HG02938 (cell line): Measurements from ENCODE around the gene MAST3.

ENCODE experiments used
- ATAC-seq: cut with Tn5 transposase; IDR thresholded peaks from one replicate; pipeline ENCODE4 v1.9.1; 2021; ENCODE audit warnings: mild to moderate bottlenecking, moderate library complexity; ENCODE audit not compliant: unreplicated experiment

MAST3 gene

GRCh38 chr19:18176367-18177310, 79.1 kb downstream of the MAST3 start:
- no peak for ATAC-seq

DNA sequence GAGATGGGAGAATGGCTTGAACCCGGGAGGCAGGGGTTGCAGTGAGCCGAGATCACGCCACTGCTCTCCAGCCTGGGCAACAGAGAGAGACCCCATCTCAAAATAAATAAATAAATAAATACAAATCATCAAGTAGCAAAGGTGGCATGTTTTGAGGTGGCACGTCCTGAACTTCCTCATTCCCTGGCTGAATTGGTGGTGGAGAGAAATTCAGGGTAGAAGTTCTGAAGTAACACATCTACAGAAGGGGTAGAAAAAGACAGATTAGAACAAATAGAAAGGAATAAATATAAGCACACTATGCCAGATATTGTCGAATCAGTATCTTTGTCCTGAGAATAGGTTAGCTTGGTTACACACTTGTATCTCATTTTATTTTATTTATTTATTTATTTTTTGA, 82.4 kb downstream of the MAST3 start:
- ATAC-seq, result no peak

DNA sequence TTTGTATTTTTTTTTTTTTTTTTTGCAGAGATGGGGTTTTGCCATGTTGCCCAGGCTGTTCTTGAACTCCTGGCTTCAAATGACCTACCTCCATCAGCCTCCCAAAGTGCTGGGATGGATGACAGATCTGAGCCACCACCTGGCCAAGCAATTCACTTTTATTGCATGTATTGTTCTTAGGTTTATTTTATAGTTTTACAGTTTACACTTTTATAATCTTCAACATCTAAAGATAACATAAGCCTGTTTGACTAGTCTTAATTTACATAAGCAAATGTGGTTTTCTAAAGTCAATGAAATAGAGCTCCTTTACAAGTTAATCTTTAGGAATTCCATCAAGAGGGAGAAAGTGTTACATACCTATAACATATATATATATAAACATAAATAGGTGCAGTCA, 86.0 kb downstream of the MAST3 start:
- no peak for ATAC-seq

DNA sequence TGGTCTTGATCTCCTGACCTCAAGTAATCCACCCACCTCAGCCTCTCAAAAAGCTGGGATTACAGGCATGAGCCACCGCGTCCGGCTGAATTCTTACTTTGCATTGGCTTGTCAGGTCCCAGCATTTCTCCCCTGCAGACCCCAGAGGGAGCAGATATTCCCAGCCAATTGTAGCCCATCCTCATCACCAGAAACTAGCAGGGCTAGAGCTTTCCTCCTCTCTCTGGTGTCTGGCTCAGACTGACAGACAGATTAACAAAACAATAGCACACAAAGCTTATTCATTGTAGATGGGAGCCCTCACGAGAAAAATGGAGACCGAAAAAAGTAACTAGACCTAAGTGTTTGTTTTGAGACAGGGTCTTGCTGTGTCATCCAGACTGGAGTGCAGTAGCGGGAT, 88.0 kb downstream of the MAST3 start:
- ATAC-seq, result no peak

GRCh38 chr19:18190278-18190677, 92.7 kb downstream of the MAST3 start:
- ATAC-seq, result no peak

GRCh38 chr19:18191640-18192062, 94.1 kb downstream of the MAST3 start:
- no peak for ATAC-seq

DNA sequence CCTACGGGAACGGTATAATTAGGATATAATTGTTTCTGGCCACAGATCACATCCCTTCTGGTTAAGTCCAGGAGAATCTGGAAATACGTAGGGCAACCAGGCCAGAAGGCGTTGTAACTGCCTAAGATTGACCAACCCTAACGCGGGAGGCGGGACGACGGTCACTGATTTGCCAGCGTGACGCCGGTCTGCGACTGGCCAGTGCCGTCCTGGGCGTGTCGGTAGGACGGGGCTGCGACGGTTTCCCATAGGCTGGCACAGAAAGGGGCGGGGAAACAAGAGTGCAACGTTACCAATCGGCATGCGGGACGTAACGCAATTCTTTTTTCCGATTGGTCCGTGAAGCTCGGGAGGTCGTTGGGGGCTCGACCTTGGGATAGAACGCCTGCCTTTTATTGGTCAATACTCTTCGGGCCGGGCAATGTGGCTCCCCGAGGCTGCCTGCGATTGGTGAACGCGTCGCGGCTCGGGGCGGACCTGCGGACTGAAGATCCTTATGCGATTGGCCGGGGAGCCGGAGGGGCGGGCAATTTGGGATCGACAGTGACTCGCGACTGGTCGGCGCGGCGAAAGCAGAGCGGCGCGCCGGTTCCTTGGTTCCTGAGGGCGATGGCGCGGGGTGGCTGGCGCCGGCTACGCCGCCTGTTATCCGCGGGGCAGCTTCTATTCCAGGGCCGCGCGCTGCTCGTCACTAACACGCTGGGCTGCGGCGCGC, 95.3 kb downstream of the MAST3 start, which contains the start of gene MPV17L2:
MPV17L2 (plus strand) TSS at position 546 of the 715 bp plus-strand sequence; CDS start at position 610, 64 bp downstream.
- peak; percentile 85 for ATAC-seq

DNA sequence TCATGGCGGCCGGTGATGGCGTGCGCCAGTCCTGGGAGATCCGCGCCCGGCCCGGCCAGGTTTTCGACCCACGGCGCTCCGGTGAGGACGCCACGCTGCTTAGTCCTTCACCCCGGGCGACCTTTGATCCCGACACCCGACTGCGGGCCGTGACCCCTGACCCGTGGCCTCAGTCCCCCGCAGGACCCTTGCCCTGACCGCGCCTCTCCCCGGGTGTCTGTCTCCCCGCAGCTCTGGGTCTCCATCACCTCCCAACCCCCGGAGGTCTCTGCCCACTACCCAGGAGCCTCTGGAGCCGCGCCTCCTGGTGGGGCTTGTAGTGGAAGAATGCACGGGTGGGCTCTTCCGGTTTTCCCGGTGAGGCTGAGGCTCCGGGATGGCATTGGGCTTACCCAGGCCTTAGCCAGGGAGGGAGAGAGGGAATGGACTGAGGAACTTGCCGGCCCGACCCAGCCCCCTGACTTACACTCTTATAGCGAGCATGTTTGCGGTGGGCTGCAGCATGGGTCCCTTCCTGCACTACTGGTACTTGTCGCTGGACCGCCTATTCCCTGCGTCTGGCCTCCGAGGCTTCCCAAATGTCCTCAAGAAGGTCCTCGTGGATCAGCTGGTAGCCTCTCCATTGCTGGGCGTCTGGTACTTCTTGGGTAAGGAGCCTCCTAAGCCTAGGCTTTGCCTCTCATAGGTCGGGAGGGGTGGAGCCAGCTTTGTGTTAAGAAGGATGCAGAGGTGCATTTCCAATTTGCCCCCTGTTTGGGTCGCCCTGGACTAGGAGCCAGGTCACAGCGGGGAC, 96.0 kb downstream of the MAST3 start:
- no peak for ATAC-seq

- ATAC-seq, result no peak
Observed at GRCh38 chr19:18194181-18194530, 96.6 kb downstream of the MAST3 start.

- ATAC-seq, result no peak
Observed at GRCh38 chr19:18194554-18195238, 97.1 kb downstream of the MAST3 start.

DNA sequence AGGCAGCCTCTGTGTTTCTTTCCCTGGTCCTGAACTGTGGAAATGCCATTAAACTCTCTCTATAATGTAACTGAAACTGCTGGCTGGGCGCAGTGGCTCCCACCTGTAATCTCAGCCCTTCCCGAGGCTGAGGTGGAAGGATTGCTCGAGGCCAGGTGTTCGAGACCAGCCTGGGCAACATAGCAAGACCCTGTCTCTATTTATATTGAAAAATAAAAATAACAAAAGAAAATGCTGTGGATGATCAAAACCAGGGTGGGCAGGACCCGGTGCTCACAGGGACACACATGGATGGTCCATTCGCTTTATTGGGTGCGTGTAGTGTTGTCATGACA, 98.9 kb downstream of the MAST3 start:
- ATAC-seq, result no peak

DNA sequence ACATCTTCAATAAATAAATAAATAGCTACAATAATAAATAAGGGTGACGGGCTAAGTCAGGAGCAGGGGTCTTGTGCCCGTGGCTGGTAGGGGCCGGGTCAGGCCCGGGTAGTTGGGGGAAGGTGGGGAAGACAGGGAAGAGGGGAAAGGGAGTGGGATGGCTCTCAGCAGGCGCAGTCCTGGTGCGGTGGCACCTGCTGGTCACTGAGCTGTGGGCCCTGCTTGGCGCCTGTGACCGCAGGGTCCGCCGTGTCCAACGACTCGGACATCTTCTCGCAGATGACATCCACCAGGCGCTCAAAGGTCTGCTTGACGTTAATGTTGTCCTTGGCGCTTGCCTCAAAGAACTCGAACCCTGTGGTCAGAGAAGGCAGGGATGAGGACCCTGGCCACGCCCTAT, 99.7 kb downstream of the MAST3 start:
- no peak for ATAC-seq

DNA sequence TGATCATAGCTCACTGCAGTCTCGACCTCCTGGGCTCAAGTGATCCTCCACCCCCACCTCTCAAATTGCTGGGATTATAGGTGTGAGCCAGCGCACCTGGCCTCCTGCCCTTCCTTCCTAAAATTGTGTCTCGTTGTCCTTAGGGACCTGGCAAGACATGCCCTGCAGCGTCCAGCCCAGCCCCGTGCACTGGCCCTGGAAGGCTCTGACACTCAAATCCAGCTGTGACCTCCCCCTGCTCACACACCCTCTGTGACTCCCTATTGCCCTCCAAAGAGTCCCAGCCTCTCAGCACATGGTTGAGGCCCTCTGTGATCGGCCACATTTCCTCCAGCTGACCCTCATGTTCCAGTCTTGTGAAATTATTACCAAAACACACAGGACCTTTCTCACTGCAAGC, 100.4 kb downstream of the MAST3 start:
- no peak for ATAC-seq

- ATAC-seq, result no peak
Observed at GRCh38 chr19:18198374-18198773, 100.8 kb downstream of the MAST3 start.
